Activated CD4-positive, alpha-beta T cell treated with anti-CD3 and anti-CD28 coated beads for 1 hour (primary cell): Measurements from ENCODE around the gene GALNT2.

Source experiments
- DNase-seq: peaks from one replicate; pipeline ENCODE4 v3.0.0-alpha.2; 2020

GALNT2 gene

DNA sequence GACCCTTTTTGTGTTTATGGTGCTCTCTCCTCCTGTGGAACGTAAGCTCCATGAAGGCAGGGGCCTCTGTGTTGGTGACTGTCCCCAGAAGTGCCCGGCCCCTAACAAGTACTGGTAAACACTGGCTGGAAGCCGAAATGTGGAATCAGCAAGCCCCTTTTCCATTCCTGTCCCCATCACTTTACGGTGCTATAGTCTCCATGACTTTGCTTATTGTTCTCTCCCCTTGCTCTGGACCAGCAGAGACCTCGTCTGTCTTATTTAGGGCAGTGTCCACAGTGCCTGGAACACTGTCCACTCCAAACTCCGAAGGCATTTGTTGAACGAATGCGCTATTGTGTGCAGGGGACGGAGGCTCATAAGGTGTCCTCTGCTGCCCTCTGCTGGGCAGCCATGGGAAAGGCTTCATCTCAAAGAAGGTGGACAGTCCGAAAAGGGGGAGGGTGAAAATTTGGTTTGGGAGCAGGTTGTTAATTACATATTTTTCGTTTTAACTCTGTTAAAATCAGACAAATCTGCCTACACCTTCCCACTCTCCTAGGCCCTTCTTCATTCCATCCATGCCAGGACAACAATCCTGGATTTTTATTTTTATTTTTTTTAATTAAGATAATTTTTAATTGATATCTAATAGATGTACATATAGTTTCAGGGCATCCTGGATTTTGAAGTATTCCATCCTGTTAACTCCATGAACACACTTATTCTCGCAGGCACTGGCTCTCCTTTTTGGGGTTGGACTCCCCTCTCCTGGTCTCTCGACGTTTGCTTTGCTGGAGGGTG is 243.5 kb downstream of the GALNT2 start:
- DNase-seq: peak; percentile 41

DNA sequence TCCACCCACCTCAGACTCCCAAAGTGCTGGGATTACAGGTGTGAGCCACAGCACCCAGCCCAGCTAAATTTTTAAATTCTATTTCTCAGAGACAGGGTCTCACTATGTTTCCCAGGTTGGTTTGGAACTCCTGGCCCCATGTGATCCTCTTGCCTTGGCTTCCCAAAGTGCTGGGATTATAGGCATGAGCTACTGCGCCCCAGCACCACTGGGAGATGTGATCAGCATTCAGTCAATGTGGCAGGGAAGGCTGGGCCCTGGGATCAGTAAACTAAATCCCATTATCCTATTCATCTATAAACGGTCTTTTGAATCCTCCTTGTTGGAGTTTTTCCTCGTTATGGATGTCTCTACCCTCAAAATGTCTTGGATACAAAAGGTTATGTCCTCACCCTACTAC is 245.6 kb downstream of the GALNT2 start:
- DNase-seq: no peak

DNA sequence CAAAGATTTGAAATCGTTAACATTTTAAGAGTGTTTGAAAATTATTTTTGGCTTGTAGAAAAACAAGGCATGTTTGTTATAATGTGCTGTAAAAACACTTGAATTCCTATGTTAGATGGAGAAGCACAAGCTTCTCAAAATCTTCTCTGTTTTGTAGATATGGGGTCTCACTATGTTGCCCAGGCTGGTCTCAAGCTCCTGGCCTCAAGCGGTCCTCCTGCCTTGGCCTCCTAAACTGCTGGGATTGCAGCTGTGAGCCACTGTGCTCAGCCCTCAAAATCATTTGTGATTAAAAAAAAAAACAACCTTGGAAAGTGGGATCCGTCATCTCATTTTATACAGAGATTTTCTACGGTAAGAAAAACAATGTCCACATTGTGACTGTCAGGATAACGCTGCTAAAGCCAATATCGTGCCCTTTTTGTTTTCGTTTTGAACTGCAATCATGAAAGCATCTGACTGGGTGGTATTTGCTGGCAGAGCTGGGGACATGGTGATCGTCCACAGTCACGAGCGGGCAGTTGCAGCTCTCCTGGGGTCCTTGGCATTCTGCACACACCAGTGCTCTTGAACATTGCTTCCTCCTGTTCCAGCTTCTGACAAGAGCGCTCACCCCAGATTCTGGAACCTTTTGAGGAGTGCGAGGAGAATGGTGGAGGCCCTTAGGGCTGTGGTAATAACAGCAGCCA is 246.6 kb downstream of the GALNT2 start:
- no peak for DNase-seq

DNA sequence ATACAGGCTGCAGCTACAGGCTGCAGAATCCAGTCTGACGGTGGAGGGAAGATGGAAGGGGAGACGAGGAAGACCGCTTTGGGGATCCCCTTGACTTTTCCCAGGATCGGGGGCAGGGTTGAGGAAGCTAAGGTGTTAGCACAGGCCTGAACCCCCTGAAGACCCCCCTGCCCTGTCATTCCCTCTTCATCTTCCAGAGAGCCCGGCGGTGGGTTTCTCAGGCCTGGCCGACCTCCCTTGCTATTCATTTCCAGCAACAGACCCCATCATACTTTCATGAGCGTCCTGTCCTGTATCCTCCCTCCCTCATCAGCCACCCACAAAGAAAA is 247.1 kb downstream of the GALNT2 start:
- DNase-seq: no peak

DNA sequence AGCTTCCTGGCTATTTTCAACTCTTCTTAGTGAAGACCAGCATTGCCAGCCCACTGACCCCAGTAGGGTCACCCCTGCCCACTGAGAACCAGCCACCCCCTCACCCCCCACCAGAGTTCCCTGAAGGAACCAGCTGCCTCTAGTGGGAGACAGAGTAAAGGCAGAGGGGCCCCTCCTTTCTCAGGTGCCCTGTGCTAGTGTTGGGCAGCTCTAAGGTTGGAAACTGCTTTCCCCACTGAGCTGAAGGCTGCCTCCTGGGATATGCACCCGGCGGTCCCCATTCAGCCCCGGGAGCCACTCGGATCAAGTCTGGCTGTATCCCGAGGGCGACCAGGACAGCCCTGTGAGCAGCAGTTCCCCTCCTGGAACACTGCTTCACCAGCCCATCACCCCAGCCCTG is 248.1 kb downstream of the GALNT2 start:
- no peak for DNase-seq

DNA sequence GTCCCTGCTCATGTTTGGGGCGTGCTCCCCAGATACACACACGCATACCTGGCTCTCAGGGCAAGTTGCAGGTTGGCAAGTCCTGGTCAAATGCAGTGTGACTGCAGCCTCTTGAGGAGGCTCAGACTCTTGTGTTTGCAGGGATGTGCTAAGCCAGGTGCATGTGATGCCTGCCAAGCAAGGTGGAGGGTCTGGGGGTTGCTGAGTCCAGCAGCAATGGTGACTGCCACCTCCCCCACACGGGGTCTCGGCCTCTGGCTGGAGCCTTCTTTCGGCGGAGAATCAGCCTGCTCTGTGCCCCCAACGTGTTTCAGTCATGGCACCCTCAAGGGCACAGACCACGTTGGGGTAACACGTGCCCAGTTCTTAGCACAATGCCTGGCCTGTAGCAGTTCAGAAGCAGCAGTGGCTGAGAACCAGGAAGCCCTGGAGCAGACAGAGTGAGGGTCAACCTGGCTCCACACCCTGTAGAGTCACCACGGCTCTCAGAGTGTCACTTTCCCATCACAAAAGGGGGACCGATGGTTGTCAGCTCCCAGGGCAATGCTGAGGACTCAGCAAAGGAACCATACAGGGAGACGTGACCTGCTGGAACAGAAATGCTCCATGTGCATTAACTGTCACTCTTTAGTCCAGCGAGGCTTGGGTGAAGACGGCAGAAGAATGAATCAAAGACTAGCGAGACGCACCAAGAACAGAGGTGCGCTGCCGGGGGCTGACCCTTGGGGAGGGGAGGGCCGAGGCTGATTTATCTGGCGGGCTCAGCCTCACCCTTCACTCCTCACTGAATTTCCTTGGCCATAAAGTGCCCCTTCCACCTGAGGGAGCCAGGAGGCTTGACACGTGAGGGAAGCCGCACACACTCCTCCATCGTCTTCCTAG is 250.1 kb downstream of the GALNT2 start:
- DNase-seq: no peak

DNA sequence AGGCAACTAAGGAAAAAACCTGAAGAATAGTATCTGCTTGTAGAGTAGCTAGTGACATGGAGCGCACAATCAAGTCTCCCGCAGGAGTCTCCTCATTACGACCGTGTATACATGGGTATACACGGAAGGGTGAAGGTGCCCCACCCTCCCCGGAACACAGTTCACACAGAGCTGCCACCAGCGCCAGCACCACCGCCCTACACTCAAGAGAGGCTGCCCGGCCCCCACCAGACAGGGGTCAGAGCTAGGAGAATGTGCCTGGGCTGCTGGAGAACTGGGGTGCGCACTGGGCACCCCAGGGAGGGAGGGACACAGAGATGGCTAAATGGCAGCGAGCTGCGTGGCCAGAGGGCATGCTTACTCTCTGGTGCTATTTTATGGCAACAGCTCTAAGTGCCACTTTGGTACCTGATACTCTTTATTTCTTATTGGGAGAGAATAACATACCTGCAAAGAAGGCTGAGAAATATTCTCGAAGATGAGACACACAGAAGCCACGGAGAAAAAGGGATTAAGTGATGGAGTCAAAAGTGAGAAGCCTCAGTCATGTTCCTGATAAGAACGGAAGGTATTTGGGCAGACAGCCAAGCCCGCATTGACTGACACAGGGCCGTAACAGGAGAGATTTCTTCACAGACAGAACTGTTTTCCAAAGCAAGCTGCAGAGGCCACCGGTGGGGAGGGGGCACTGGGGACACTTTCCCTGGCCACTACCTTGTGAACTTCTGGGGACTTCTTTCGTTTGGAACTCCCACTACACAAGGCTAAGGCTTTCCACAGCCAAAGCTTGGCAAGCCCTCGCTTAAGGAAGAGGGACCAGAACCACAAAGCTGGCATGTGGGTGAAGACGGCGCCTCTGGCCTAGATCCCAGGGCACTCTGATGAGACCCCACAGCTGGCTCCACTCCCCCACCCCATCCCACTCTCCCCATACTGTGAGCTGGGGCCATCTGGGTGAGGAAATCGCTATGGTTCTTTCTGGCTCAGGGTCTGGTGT is 251.1 kb downstream of the GALNT2 start:
- no peak for DNase-seq

DNA sequence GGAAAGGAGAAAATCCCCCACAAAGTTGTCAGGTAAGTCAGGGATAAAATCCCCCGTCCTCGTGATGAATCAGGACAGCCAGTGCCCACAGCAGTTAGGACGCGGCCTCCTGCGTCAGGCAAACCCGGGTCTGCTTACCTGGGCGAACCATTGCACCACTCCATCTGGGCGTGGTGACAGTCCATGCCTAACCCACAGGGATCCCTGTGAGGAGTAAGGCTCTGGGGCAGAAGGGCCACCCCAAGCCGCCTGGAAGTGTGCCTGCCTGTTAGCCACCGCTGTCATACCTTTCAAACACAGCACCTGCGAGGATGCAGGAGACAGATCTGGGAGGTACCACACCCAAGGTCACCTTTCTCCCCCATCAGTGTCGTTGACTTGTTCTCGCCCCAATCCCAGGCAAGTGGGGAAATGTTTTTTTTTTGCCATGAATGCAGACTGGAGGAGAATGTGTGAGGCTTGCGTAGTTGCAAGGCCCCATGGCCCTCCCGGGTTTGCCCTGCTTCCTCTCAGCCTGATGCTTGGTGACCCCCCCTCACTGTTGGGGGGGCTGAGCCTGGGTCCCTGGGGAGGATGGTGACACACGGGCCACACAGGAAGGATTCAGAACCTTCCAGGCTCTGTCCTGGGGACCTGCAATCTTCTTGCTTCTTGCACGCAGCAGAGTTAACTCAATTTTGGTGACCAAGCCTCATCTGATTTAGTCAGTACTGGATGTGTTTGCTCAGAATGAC is 252.1 kb downstream of the GALNT2 start:
- DNase-seq: no peak

DNA sequence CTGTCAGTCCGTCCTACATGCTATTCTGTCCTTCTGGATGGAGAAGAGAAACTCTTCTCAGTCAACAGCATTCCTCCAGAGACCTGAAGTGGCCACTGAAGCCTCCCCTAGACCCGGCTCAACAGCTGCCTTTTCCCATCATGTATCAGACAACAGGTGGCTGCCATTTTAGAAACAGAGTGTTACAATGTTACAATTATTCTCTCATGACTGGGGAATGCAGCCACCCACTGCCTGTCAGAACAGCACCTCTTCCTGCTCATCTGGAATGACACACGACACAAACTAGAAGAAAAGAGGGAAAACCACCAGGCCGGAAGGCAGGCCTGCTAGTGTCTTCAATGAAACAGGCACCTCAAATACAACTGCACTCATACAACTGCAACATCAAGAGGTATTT is 253.8 kb downstream of the GALNT2 start:
- DNase-seq: no peak

DNA sequence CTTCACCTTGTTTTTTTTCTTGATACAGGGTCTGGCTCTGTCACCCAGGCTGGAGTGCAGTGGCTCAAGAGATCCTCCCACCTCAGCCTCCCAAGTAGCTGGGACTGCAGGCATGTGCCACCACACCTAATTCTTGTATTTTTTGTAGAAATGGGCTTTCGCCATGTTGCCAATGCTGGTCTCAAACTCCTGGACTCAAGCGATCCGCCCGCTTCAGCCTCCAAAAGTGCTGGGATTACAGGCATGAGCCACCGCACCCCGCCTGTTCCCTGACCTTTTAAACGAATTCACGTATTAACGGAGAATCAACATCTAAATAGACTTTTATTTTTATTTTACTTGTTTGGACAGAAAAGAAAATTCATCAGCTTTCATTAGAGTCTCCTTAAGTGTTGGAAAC is 254.3 kb downstream of the GALNT2 start:
- no peak for DNase-seq

DNA sequence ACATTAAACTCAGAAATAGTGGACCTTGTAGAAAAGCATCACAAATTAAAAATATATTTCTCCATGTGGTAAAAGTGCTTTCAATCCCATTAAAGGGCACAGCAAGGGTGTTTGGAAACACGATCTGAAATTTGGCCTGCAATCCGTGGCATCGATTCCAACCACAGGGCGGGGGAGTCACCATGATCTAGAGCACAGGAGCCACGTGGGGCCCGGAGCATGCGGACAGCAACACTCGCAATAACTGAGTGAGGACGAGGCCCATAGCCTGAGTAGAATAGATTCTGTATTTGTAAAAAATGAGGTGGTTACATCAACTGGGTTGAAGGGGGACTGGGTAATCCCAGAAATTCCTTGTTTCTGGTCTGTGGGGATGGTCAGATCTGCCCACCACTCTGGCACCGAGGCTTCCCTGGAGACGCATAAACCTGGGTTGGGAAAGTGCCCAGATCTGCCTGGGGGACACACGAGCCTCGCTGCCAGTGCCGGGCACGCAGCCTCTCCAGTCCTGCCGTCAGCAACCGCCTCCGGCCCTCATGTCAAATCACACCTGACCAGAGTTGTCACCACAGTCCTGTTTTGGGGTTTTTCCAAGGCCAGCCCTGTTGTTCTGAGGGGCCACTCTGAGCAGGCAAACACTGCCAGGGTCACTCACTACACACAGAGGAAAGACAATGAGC is 254.8 kb downstream of the GALNT2 start:
- no peak for DNase-seq

DNA sequence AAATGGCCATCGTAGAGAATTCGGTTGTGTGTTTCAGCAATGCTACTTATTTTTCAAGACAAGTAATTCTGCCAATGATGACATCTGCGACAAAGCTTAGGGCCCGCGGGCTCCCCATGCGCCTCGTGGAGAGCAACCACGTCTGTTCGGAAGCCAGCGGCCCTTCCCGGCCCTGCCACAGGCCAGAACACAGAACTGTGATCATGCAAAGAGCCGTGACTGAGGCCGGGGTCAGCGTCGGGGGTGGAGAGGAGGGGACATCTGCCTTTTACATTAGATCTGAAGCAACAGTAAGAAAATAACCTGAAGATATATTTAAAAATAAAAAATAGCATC is 255.4 kb downstream of the GALNT2 start:
- no peak for DNase-seq

DNA sequence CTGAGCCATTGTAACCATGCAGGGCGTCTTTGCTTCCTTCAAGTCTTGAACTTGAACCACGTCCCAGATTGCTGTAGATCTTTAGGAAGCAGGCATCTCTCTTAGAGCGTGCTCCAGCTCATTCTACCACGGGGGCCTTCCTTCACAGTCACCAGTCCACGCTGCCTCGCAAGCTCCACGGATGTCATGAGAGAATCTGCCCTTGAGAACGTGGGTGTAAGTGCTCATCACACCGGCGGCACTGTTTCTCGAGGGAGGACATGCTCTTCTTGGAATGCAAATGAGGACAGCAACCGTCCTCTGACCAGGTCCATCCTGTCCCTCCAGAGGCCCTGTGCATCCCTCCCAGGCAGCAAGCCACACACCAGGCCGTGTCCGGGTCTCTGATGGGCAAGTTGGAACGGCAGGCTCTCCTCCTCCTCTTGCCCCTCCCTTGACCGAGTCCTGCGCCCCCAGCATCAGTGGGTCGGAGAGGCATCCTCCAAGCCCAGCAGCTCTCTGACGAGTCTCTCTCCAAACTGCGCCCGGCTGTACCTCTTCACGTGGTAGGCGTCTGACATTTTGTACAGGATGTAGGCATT is 256.0 kb downstream of the GALNT2 start:
- DNase-seq: no peak

DNA sequence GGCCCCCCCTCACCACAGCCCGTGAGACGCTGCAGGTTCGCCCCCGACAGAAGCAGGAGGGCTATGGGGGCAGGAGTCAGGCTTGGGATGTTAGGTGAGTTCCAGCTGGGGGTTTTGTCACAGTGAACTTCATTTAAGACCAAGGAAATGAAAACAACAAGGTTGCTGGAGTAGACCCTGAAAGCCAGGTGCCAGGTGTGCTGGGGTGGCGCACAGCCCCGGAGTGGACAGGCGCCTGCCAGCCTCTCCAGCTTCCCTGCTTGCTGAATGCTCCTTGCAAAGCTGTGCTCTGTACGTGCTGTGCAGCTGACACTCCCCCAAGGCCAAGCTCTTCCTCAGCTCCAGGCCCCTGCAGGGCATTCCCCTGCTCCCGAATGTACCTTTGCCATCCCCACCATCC is 256.6 kb downstream of the GALNT2 start:
- DNase-seq: no peak

DNA sequence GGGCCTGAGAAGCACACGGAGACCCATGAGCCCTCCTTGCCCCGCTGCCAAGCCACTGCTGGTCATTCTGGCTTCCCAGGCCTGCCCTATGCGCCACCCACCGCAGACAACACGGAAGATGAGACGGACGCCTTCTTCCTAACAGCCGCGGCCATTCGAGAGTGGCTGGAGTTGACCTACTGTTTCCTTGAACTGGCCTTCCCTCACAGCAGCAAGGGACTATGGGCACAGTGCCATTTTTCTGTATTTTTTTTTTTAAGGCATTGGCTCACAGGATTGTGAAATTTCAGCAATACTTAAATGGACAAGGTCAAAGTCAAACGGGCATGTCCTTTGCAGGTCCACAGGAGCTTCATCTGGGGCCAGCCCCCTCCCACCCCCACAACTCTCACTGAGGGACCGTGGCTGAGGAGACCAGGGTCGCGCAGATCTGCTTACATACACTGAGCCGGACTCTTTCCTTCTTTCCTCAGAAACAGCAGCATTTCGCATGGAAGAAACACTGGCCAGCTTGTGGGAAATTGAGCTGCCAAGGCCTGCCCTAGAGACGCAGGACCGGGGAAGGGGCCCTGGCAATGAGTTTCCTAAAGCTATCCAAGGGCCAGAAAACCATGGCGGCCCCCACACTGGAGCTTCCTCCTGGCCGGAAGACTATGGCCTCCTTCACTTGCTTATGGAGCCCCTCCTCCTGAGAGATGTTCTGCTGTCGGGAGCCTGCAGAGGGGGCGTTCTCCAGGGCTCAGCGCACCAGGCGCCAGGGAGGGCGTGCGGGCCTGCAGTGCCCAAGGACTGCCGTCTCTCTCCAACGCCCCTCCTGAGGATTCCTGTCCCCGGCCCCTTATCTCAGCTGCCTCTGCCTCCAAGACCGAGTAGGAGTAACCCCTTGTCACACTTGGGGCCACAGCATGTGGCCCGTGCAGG is 260.2 kb downstream of the GALNT2 start:
- no peak for DNase-seq

DNA sequence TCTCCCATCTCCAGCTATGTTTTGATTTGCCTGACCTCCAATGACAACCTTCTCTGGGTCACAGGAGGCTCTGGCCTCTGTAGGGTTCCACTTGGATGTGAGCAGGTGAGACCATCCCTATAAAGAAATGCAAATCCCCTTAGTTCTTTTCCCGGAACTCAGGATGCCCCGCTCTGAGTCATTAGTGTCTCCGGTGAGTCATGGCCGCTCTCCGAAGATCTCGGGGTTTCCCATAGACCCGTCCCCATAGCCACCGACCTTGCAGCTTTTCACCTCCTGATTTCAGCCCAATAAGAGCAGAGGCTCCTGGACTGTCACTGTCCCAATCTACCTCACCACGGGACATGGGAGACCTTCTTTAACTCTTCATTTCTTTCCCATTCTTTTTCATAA is 260.9 kb downstream of the GALNT2 start:
- DNase-seq: no peak

DNA sequence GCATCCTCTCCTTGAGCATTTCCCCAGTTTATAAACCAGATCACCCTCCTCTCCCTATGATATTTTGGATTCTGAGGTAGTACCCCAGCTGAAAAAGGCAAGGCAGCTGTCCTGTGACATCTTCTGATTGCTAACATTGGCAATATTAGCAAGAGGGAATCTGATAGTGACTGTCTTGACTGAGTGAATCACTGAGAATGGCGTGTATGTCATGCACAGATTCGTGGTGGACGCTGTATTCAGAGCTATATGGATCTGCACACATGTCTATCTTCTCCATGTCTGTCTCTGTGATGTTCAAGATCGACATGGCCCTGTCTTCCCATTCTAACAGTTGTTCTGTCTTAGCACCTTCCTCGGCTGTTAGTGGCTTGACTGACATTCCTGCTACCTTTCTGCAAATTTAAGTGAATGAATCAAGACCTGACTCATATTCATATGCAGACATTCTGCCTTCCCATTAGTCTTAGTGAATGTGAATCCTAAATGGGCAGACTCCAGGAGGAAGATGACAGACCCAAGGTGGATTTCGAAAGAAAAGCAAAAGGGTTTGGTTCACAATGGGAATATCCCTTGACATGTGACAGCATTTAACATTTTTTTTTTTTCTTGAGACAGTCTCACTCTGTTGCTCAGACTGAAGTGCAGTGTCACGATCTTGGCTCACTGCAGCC is 261.4 kb downstream of the GALNT2 start:
- no peak for DNase-seq

DNA sequence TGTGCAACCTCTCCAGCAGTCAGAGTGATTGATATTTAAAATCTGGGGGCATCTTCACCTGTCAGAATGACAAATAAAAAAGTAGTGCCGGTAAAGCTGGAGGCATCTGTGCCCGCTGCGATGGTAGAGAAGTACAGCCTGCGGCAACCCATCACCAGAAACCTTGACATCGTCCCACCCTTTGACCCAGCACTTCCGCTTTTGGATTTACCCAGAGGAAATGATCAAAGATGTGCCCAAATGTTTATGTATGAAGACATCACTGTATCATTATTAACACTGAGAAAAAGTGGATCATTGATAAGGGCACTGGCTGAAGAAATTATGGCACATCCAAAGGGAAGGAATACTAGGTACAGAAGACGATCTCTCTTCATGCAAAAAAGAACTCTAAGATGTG is 263.1 kb downstream of the GALNT2 start:
- no peak for DNase-seq
